GM23248 (cell line): ENCODE measurements around the gene LAMP1.

Experiments used
- EZH2 ChIP-seq: fragments of 200-600 bp; sonication (generic); IDR thresholded peaks from 2 replicates; pipeline ENCODE4 v1.6.1; 2018; ENCODE audit warnings: antibody characterized with exemption, mild to moderate bottlenecking; ENCODE audit not compliant: insufficient read depth, poor library complexity, severe bottlenecking
- EZH2phosphoT487 ChIP-seq: fragments of 200-600 bp; sonication (generic); IDR thresholded peaks from 2 replicates; pipeline ENCODE4 v1.6.1; 2018; ENCODE audit warnings: antibody characterized with exemption, moderate library complexity, mild to moderate bottlenecking, low read depth; ENCODE audit not compliant: insufficient read depth

- no peak for TF ChIP-seq EZH2
- no peak for TF ChIP-seq EZH2phosphoT487
Observed at GRCh38 chr13:113318956-113319355, 21.9 kb downstream of the LAMP1 start.
